Kidney (tissue), 14 donors: Measurements from ENCODE around the gene PXT1. TPM values are rescaled to one million over a fixed set of nuclear protein-coding genes. Genes with fewer than 3 reads are reported as not detected.
"Not testable (repeated sequence)": the region's sequence is repeated elsewhere in the genome, so short reads cannot be mapped to it uniquely, and the experiment has no call there.

Experiments
- DNase-seq, 5 donors: peaks; one replicate each; pipeline ENCODE4 v3.0.0-alpha.2; 2013 to 2020
- FAIRE-seq: peaks from 2 replicates; lab custom pipeline; 2012; peaks lifted over from hg19 to GRCh38; lab: Jason Lieb, UNC
- H3K27ac ChIP-seq, 2 donors: one replicate each; pipeline ENCODE4 v1.7.0; 2013; ENCODE audit warnings: low read depth in 2 of 2, low read length in 2 of 2, inconsistent platforms in 1 of 2
- H3K27me3 ChIP-seq: one replicate; pipeline ENCODE4 v1.7.1; 2013; ENCODE audit warnings: low read length, inconsistent platforms; ENCODE audit not compliant: control insufficient read depth, insufficient read depth
- H3K36me3 ChIP-seq, 3 donors: one replicate each; pipeline versions ENCODE4 v1.7.0 to v1.7.1; 2013; ENCODE audit warnings: low read length in 3 of 3, control low read depth in 1 of 3, inconsistent platforms in 1 of 3; ENCODE audit not compliant: insufficient read depth in 3 of 3, control insufficient read depth in 2 of 3
- H3K4me1 ChIP-seq, 3 donors: one replicate each; pipeline versions ENCODE4 v1.7.0 to v1.7.1; 2013; ENCODE audit warnings: low read length in 3 of 3, inconsistent platforms in 1 of 3, low read depth in 1 of 3; ENCODE audit not compliant: control insufficient read depth in 2 of 3, insufficient read depth in 2 of 3
- H3K4me3 ChIP-seq, 3 donors: one replicate each; pipeline versions ENCODE4 v1.7.0 to v1.8.1; 2013; ENCODE audit warnings: low read length in 3 of 3, control low read depth in 1 of 3, inconsistent platforms in 1 of 3
- H3K9ac ChIP-seq, 3 donors: one replicate each; pipeline versions ENCODE4 v1.7.0 to v1.7.1; 2013; ENCODE audit warnings: low read length in 3 of 3, control low read depth in 1 of 3, inconsistent platforms in 1 of 3
- H3K9me3 ChIP-seq, 3 donors: one replicate each; pipeline versions ENCODE4 v1.7.0 to v1.7.1; 2013; ENCODE audit warnings: low read length in 3 of 3, control low read depth in 1 of 3, inconsistent platforms in 1 of 3; ENCODE audit not compliant: control insufficient read depth in 2 of 3, insufficient read depth in 1 of 3
- CTCF ChIP-seq: IDR thresholded peaks from 3 replicates; pipeline ENCODE4 v1.5.1; 2012; ENCODE audit warnings: mild to moderate bottlenecking, moderate library complexity, borderline replicate concordance; ENCODE audit not compliant: insufficient read depth; ENCODE audit errors: extremely low read depth
- intact Hi-C: fragments of 100-400 bp; cut with DNase I; formaldehyde crosslinking; loops from one replicate; pipeline ENCODE4 v1.11.1; 2022
- polyA plus RNA-seq: library from polyadenylated mRNA; stranded (reverse); fragments of 350-450 nt; fragmentation: Illumina TruSeq; extraction: RNeasy Lipid Tissue Mini Kit (QIAGEN cat#74804); gene quantifications from one replicate; pipeline ENCODE4 v1.2.3, GENCODE V29; 2014; ENCODE audit warnings: low read depth, low replicate concordance; ENCODE audit not compliant: insufficient read depth
- total RNA-seq: library from RNA; stranded (reverse); fragmentation: NEBNext Ultra II Directional; extraction: Animal tissue kit (Norgen Biotek cat#: 25700); gene quantifications from one replicate; pipeline ENCODE4 v1.2.1, GENCODE V29; 2021
- donor health status: control.
- donor health status: control.
- donor health status: control.
- donor health status: control.
- donor health status: control.
- donor health status: DM: yes; HTN: yes; CAD: no.
- donor health status: Normal renal cell carcinoma (clear cell type).

Gene PXT1
- total and polyA plus RNA-seq, 2 donors from 2014 or later, result 0.13 TPM; not detected in 1

- DNase-seq (no peak), FAIRE-seq (no peak)
- Histone ChIP-seq H3K4me1 (no peaks in the 10 kb centered on the region), H3K9ac (no peak overlapping the region), H3K36me3 (peaks cover 9 to 22% (median 13%) of the 10 kb centered on the region in 3 donors), H3K27me3 (no peaks in the 10 kb centered on the region), H3K27ac (no peak overlapping the region), H3K4me3 (no peak overlapping the region), H3K9me3 (no peaks in the 10 kb centered on the region)
- no peak for TF ChIP-seq CTCF
- intact Hi-C loops, result no loop called here
Observed at GRCh38 chr6:36489426-36489825, 46.8 kb upstream of the PXT1 start.

DNA sequence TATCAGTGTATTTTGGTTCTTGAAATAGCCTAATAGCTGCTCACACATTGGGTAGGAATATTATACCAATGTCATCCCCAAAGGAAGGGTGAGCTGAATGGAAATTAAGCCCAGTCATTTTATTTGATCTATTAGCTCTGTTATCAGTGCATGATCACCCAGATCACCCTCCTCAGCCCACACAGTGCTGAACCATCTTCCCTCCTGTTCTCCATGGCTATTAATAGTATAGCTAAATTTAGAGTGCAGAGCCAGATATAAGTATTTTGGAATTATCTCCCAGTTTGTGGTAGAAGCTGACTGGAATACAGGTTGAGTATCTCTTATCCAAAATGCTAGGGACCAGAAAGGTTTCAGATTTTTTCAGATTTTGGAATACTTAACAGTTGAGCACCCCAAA, 45.6 kb upstream of the PXT1 start:
- Histone ChIP-seq H3K27me3 (no peaks in the 10 kb centered on the region), H3K36me3 (peaks cover 9 to 23% (median 13%) of the 10 kb centered on the region in 3 donors), H3K4me3 (no peak overlapping the region), H3K27ac (no peak overlapping the region), H3K9ac (no peak overlapping the region), H3K9me3 (no peaks in the 10 kb centered on the region), H3K4me1 (no peaks in the 10 kb centered on the region)
- DNase-seq, result no peak
- intact Hi-C loops, result no loop called here
- no peak for TF ChIP-seq CTCF
- no peak for FAIRE-seq

DNA sequence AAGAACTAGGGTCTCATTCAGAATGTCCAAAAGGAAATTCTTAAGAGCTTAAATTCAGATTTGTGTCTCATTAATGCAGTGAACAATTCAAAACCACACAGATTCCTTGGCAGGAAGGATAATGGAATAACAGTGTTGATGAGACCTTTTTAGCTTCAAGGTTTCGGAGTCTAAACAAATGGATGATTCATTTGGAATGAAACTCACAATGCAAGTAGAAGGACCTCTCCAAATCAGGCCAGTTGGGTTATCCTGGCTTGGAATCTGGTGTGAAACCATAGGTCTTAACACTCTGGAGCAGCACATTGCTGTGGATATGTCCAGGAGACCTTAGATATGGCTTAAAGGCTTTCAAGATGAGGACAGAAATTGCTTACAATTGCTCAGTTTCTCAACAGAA, 45.0 kb upstream of the PXT1 start:
- FAIRE-seq (no peak), DNase-seq (no peak)
- no peak overlapping the region for H3K9ac ChIP-seq
- intact Hi-C loops, result no loop called here
- H3K27me3 ChIP-seq, result no peaks in the 10 kb centered on the region
- no peak overlapping the region for H3K27ac ChIP-seq
- H3K9me3 ChIP-seq, result no peaks in the 10 kb centered on the region
- H3K4me1 ChIP-seq, result no peaks in the 10 kb centered on the region
- no peak for TF ChIP-seq CTCF
- peaks cover 9 to 23% (median 13%) of the 10 kb centered on the region in 3 donors for H3K36me3 ChIP-seq
- no peak overlapping the region for H3K4me3 ChIP-seq

DNA sequence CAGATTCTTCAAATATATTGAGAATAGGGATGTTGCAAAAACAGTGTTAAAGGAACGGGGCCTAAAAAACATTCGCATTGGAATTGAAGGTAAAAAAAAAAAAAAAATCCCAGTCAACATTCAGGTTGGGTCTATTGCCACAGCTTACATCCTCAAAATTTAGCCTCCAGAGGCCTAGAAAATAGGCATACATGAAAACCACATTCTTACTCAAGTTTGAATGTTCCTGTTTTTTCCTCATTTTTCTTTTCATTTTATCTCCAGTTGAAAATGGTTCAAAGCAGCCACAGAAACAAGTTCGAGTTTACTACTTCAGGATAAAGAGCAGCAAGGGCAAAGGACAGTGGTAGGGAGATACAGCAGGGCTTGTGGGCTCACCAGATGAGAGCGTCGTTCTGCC, 42.1 kb upstream of the PXT1 start:
- Histone ChIP-seq H3K9me3 (no peaks in the 10 kb centered on the region), H3K27ac (no peak overlapping the region), H3K4me3 (no peak overlapping the region), H3K27me3 (no peaks in the 10 kb centered on the region), H3K36me3 (peaks cover 12 to 30% (median 27%) of the 10 kb centered on the region in 3 donors), H3K4me1 (no peaks in the 10 kb centered on the region), H3K9ac (no peak overlapping the region)
- FAIRE-seq (no peak), DNase-seq (no peak)
- intact Hi-C loops, result no loop called here
- no peak for TF ChIP-seq CTCF

DNA sequence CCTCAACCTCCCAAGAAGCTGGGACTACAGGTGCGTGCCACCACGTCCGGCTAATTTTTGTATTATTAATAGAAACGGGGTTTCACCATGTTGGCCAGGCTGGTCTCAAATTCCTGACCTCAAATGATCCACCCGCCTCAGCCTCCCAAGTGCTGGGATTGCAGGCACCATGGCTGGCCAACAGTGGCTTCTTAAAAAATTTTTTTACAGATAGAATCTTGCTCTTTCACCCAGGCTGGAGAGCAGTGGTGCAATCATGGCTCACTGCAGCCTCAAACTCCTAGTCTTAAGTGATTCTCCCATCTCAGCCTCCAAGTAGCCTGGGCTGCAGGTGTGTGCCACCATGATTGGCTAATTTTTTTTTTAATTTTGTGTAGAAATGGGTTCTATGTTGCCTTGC, 40.7 kb upstream of the PXT1 start:
- peaks cover 12 to 30% (median 30%) of the 10 kb centered on the region in 3 donors for H3K36me3 ChIP-seq
- H3K4me3 ChIP-seq, DNase-seq, H3K27me3 ChIP-seq, H3K4me1 ChIP-seq, FAIRE-seq, H3K9ac ChIP-seq, intact Hi-C loops, H3K27ac ChIP-seq, H3K9me3 ChIP-seq: not testable (repeated sequence)
